HepG2 (cell line): ENCODE measurements around the gene MED23. TPM values are rescaled to one million over a fixed set of nuclear protein-coding genes. Genes with fewer than 3 reads are reported as not detected.

ENCODE experiments used
- ARID2 ChIP-seq: sonication (generic); formaldehyde crosslinking; IDR thresholded peaks from 2 replicates; pipeline ENCODE4 v1.8.1; 2022; ENCODE audit warnings: mild to moderate bottlenecking, missing genetic modification reagents, borderline replicate concordance
- EP300 ChIP-seq, 3 experiments: sonication (generic) in 1 of 3; formaldehyde crosslinking in 1 of 3; IDR thresholded peaks; 2 replicates each; pipeline versions ENCODE4 v1.5.1 to v1.6.1; 2011 to 2020; ENCODE audit warnings: low read depth in 2 of 3, low read length in 2 of 3, borderline replicate concordance in 1 of 3, improper control_type of control experiment in 1 of 3, mild to moderate bottlenecking in 1 of 3, missing genetic modification reagents in 1 of 3, moderate library complexity in 1 of 3
- KLF13 ChIP-seq: sonication (generic); formaldehyde crosslinking; IDR thresholded peaks from 2 replicates; pipeline ENCODE4 v1.4.0; 2020; ENCODE audit warnings: mild to moderate bottlenecking, missing genetic modification reagents
- MEF2D ChIP-seq: sonication (generic); formaldehyde crosslinking; IDR thresholded peaks from 2 replicates; pipeline ENCODE4 v1.5.1; 2020; ENCODE audit warnings: mild to moderate bottlenecking, missing genetic modification reagents
- NCOR1 ChIP-seq: fragments of 200-600 bp; sonication (generic); IDR thresholded peaks from 2 replicates; pipeline ENCODE4 v1.7.0; 2017; ENCODE audit warnings: antibody characterized with exemption, low read length, borderline replicate concordance
- NFE2 ChIP-seq: sonication (generic); formaldehyde crosslinking; IDR thresholded peaks from 2 replicates; pipeline ENCODE4 v1.4.0; 2020; ENCODE audit warnings: missing genetic modification reagents
- STAT5B ChIP-seq: sonication (generic); formaldehyde crosslinking; IDR thresholded peaks from 2 replicates; pipeline ENCODE4 v1.4.0; 2020; ENCODE audit warnings: missing genetic modification reagents
- ZFP36L1 ChIP-seq: sonication (generic); formaldehyde crosslinking; IDR thresholded peaks from 2 replicates; pipeline ENCODE4 v1.8.0; 2022; ENCODE audit warnings: mild to moderate bottlenecking, missing genetic modification reagents, moderate library complexity
- ZNF124 ChIP-seq: sonication (generic); formaldehyde crosslinking; IDR thresholded peaks from 2 replicates; pipeline ENCODE4 v1.4.0; 2020; ENCODE audit warnings: missing genetic modification reagents
- ZNF510 ChIP-seq: sonication (generic); formaldehyde crosslinking; IDR thresholded peaks from 2 replicates; pipeline ENCODE4 v1.4.0; 2020; ENCODE audit warnings: low read depth, mild to moderate bottlenecking, missing genetic modification reagents
- ZNF552 ChIP-seq: sonication (generic); formaldehyde crosslinking; IDR thresholded peaks from 2 replicates; pipeline ENCODE4 v1.9.0; 2022; ENCODE audit warnings: missing genetic modification reagents, mild to moderate bottlenecking, borderline replicate concordance
- ZNF574 ChIP-seq: sonication (generic); formaldehyde crosslinking; IDR thresholded peaks from 2 replicates; pipeline ENCODE4 v1.4.0; 2020; ENCODE audit warnings: missing genetic modification reagents
- ZNF577 ChIP-seq: sonication (generic); formaldehyde crosslinking; IDR thresholded peaks from 2 replicates; pipeline ENCODE4 v1.4.0; 2020; ENCODE audit warnings: mild to moderate bottlenecking, low read depth, missing genetic modification reagents, borderline replicate concordance
- ZNF746 ChIP-seq: sonication (generic); formaldehyde crosslinking; IDR thresholded peaks from 2 replicates; pipeline ENCODE4 v1.8.0; 2022; ENCODE audit warnings: mild to moderate bottlenecking, missing genetic modification reagents
- polyA plus RNA-seq, 8 experiments: library from polyadenylated mRNA; depleted of rRNA in 3 of 8; stranded (reverse) in 7 of 8; unstranded in 1 of 8; fragments of >200 nt; fragmentation: Illumina TruSeq in 4 of 8; extraction: Trizol in 4 of 8; gene quantifications; 2 replicates each; pipeline versions ENCODE4 v1.2.1 to v1.2.3, GENCODE V29; 2011 to 2016; ENCODE audit warnings: low read depth in 4 of 8, missing spikeins in 1 of 8, mixed read lengths in 1 of 8; ENCODE audit not compliant: insufficient read depth in 1 of 8
- total RNA-seq, 5 experiments: library from RNA; depleted of rRNA; stranded (reverse); fragments of >200 nt; fragmentation: Illumina TruSeq; extraction: Trizol; gene quantifications; 2 replicates each; pipeline ENCODE4 v1.2.3, GENCODE V29; 2016; ENCODE audit warnings: low read depth in 1 of 5
- TF ChIP-seq, protein P1 (sequence below): sonication (generic); formaldehyde crosslinking; conservative IDR thresholded peaks from 2 replicates; pipeline ENCODE4 v1.4.0; 2020; ENCODE audit warnings: missing genetic modification reagents
- TF ChIP-seq, protein P2 (sequence below): sonication (generic); formaldehyde crosslinking; conservative IDR thresholded peaks from 2 replicates; pipeline ENCODE4 v1.4.0; 2020; ENCODE audit warnings: missing genetic modification reagents
- TF ChIP-seq, protein P3 (sequence below): IDR thresholded peaks from 2 replicates; pipeline ENCODE4 v1.6.1; 2016
- TF ChIP-seq, protein P4 (sequence below): sonication (generic); formaldehyde crosslinking; IDR thresholded peaks from 2 replicates; pipeline ENCODE4 v1.4.0; 2020; ENCODE audit warnings: missing genetic modification reagents
- TF ChIP-seq, protein P5 (sequence below): sonication (generic); formaldehyde crosslinking; IDR thresholded peaks from 2 replicates; pipeline ENCODE4 v1.4.0; 2020; ENCODE audit warnings: missing genetic modification reagents, low read depth, mild to moderate bottlenecking, borderline replicate concordance

Gene MED23
- total and polyA plus RNA-seq, 2 of the 13 experiments (the other 11 are each of a cell fraction or from before 2014, with no cell fraction given): 34.9 to 50.5 TPM

DNA sequence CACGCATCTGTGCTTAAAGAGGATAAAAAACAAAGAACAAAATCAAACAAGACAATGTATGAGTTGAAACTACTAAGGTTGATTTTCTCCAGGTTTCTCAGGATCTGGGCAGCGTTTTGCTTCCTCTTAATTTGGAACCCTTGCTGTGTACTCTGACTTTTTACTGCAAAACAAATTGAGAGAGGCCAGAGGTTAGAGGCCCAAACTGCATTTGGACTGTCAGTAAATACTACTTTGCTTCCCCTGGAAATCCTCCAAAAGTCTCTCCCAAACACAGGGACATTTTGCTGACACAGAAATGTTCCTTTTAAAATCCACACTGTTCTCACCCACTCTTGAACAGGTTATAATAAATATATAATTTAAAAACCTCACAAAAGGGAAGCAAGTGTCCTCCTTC is 53.9 kb downstream of the MED23 start (continued):
- TF ChIP-seq ZNF574 (CRISPR knock-in tag) (no peak; the same call in 1 of the 2 replicates), ZFP36L1 (no peak), STAT5B (CRISPR knock-in tag) (no peak), NFE2 (CRISPR knock-in tag) (no peak), ZNF510 (CRISPR knock-in tag) (no peak), ZNF746 (CRISPR knock-in tag) (no peak), ARID2 (CRISPR knock-in tag) (no peak), ZNF577 (CRISPR knock-in tag) (no peak), NCOR1 (no peak), KLF13 (no peak), ZNF552 (CRISPR knock-in tag) (no peak), MEF2D (CRISPR knock-in tag) (peak; percentile 75; the same call in 1 of the 2 replicates), ZNF124 (CRISPR knock-in tag) (0 out of 2 replicates have a peak, but pooled peaks have one; percentile 70), EP300 (IDR thresholded peaks at IDR 0.05; ENCODE audit: low read depth in 2 of 2, low read length in 2 of 2) (peak in 1 of 2 experiments; percentile 92; a peak in 2 of 4 replicates), EP300 (CRISPR knock-in tag; IDR thresholded peaks at IDR 0.05; ENCODE audit: borderline replicate concordance) (no peak)
- TF ChIP-seq, protein P1, sequence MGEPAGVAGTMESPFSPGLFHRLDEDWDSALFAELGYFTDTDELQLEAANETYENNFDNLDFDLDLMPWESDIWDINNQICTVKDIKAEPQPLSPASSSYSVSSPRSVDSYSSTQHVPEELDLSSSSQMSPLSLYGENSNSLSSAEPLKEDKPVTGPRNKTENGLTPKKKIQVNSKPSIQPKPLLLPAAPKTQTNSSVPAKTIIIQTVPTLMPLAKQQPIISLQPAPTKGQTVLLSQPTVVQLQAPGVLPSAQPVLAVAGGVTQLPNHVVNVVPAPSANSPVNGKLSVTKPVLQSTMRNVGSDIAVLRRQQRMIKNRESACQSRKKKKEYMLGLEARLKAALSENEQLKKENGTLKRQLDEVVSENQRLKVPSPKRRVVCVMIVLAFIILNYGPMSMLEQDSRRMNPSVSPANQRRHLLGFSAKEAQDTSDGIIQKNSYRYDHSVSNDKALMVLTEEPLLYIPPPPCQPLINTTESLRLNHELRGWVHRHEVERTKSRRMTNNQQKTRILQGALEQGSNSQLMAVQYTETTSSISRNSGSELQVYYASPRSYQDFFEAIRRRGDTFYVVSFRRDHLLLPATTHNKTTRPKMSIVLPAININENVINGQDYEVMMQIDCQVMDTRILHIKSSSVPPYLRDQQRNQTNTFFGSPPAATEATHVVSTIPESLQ: no peak
- TF ChIP-seq, protein P2, sequence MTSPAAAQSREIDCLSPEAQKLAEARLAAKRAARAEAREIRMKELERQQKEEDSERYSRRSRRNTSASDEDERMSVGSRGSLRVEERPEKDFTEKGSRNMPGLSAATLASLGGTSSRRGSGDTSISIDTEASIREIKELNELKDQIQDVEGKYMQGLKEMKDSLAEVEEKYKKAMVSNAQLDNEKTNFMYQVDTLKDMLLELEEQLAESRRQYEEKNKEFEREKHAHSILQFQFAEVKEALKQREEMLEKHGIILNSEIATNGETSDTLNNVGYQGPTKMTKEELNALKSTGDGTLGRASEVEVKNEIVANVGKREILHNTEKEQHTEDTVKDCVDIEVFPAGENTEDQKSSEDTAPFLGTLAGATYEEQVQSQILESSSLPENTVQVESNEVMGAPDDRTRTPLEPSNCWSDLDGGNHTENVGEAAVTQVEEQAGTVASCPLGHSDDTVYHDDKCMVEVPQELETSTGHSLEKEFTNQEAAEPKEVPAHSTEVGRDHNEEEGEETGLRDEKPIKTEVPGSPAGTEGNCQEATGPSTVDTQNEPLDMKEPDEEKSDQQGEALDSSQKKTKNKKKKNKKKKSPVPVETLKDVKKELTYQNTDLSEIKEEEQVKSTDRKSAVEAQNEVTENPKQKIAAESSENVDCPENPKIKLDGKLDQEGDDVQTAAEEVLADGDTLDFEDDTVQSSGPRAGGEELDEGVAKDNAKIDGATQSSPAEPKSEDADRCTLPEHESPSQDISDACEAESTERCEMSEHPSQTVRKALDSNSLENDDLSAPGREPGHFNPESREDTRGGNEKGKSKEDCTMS (CRISPR knock-in tag): no peak
- TF ChIP-seq, protein P3, sequence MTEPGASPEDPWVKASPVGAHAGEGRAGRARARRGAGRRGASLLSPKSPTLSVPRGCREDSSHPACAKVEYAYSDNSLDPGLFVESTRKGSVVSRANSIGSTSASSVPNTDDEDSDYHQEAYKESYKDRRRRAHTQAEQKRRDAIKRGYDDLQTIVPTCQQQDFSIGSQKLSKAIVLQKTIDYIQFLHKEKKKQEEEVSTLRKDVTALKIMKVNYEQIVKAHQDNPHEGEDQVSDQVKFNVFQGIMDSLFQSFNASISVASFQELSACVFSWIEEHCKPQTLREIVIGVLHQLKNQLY (CRISPR knock-in tag): no peak
- TF ChIP-seq, protein P4, sequence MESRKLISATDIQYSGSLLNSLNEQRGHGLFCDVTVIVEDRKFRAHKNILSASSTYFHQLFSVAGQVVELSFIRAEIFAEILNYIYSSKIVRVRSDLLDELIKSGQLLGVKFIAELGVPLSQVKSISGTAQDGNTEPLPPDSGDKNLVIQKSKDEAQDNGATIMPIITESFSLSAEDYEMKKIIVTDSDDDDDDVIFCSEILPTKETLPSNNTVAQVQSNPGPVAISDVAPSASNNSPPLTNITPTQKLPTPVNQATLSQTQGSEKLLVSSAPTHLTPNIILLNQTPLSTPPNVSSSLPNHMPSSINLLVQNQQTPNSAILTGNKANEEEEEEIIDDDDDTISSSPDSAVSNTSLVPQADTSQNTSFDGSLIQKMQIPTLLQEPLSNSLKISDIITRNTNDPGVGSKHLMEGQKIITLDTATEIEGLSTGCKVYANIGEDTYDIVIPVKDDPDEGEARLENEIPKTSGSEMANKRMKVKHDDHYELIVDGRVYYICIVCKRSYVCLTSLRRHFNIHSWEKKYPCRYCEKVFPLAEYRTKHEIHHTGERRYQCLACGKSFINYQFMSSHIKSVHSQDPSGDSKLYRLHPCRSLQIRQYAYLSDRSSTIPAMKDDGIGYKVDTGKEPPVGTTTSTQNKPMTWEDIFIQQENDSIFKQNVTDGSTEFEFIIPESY (CRISPR knock-in tag): no peak
- TF ChIP-seq, protein P5, sequence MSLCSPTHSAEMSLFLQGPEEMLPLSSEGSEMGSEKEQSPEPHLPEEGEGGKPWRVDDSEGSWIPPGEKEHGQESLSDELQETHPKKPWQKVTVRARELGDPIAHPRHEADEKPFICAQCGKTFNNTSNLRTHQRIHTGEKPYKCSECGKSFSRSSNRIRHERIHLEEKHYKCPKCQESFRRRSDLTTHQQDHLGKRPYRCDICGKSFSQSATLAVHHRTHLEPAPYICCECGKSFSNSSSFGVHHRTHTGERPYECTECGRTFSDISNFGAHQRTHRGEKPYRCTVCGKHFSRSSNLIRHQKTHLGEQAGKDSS (CRISPR knock-in tag): no peak
